Measurements from ENCODE around the gene RADIL.

GRCh38 chr7:4894482-4894881, 11.0 kb upstream of the RADIL start:
- TF ChIP-seq POLR2AphosphoS5 (IDR thresholded peaks at IDR 0.05; ENCODE audit: borderline replicate concordance, low read depth, low read length) (no peak), EZH2 (IDR thresholded peaks at IDR 0.05) (no peak)

Measured in SK-N-MC (cell line).